GOT3 (cell line): ENCODE data around the gene PAK5.

Experiments used
- DNase-seq: peaks from one replicate; lab custom pipeline; 2025; ENCODE audit warnings: mixed read lengths; lab: John Stamatoyannopoulos, UW

Gene PAK5

DNA sequence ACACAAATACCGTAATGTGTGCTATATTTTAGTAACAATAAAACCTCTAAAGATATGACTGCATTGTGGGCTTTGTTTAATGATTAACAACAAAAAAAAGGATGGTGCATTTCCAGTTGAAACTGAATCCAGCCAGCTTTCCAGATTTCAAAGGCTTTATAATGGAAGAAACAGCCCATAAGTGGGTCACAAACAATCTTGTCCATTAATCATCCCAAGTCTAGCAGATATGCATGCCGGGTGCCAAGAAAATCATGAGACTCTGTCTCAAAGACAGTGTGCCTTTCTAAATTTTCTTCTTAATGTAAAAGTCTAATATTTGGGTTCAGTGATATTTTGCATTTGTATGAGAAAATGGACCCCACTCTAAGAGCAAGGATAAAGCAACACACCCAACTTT is 345.1 kb downstream of the PAK5 start:
- DNase-seq: no peak

DNA sequence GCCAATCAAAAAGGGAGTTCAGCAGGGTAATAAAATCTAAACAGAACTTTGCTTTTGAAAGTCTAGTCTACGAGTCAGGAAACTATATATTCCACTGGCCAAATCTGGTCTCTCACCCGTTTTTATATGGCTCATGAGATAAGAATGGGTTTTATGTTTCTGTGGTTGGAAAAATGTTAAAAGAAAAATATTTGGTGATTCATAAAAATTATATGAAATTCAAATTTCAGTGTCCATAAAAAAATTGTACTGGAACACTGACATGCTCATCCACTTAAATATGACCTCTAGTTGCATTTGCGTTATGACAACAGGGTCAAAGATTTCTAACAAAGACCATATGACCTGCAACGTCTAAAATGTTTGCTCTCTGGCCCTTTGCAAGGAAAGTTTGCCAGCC is 346.8 kb downstream of the PAK5 start:
- no peak for DNase-seq

DNA sequence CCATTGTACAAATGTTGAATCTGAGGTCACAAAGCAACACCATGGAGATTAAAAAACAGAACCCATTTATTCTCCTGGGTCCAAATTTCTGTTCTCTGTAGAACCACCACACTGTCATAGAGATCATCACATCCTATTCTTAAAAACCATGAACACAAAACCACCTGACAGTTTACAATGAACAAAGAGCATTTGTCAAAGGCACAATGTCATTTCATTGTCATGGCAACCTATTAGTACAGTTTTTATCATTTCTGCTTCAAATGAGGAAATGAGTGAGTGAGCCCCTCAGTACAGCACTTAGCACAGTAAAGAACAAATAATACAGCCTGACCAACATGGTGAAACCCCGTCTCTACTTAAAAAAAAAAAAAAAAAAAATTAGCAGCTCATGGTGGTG is 347.6 kb downstream of the PAK5 start:
- no peak for DNase-seq

DNA sequence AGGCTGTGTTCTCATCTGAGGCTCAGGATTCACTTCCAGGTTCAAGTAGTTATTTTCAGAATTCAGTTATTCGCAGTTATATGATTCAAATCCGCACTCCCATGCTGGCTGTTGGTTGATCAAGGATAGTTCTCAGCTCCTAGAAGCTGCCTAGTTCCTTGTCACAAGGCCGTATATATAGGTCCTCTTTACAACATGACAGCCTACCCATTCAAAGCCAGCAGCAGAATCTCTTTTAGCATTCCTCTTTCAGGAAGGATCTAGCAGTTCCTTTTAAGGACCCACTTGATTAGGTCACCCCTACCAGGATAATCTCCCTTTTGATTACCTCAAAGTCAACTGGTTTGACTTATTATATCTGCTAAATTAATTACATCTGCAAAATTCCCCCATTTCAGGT is 348.2 kb downstream of the PAK5 start:
- no peak for DNase-seq

DNA sequence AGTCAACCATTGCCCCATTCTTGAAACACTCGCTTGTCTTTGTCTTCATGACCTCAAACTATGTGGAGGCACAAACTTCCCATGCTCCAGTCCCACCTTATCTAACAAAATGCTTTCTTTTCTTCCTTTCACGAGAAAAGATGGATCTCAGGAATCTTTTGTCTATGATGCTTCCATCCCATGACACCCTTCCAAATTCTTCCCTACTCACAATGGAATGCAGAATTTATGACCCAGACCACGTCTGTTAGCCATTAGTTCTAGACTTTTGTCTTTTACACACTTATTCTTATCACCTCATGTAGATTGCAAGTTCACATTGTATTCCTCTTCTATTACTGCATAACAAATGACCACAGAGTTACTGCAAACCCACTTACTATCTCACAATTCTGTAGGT is 348.7 kb downstream of the PAK5 start:
- no peak for DNase-seq

DNA sequence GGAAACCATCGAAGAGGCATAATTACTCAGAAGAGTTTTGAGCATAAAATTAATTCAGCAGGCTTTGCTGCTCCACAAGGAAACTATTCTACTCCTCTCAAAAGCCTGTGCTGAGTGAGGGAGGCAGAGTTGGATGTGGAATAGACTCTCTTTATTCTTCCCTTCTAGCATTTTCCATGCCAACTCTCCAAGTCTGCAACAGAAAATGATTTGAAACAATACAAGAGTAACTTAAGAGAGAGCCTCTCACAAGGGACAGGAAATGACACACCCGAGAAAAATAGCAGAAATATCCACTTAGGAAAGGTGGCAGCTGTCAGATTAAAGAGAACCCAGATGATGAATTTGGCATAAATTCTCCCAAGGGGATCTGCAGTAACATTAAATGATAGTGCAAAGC is 350.8 kb downstream of the PAK5 start:
- DNase-seq: no peak
